Urothelium cell line (cell line): Measurements from ENCODE around the gene PRKRIP1.

Experiments
- DNase-seq: peaks from one replicate; pipeline ENCODE4 v3.0.0; 2011; ENCODE audit warnings: low spot score, mixed read lengths
- FAIRE-seq: peaks from 2 replicates; lab custom pipeline; 2011; peaks lifted over from hg19 to GRCh38; lab: Jason Lieb, UNC

The PRKRIP1 gene

GRCh38 chr7:102429141-102429899, 33.2 kb downstream of the PRKRIP1 start:
- FAIRE-seq (no peak), DNase-seq (no peak)

GRCh38 chr7:102431617-102432298, 35.6 kb downstream of the PRKRIP1 start:
- peak; percentile 66 for DNase-seq
- no peak for FAIRE-seq

GRCh38 chr7:102432442-102433218, 36.5 kb downstream of the PRKRIP1 start:
- peak; percentile 56 for FAIRE-seq
- DNase-seq = no peak

GRCh38 chr7:102433219-102434038, 37.3 kb downstream of the PRKRIP1 start, which contains the start of gene ORAI2:
TSS of gene ORAI2 (plus strand) at chr7:102433575. CDS start at chr7:102438957, 5,382 bp downstream.
- peak; percentile 98 for FAIRE-seq
- peak; percentile 98 for DNase-seq

GRCh38 chr7:102434039-102434486, 37.9 kb downstream of the PRKRIP1 start:
- FAIRE-seq = peak; percentile 9
- DNase-seq = peak; percentile 68

- FAIRE-seq (no peak), DNase-seq (no peak)
These were observed 40.0 kb downstream of the PRKRIP1 start for GRCh38 chr7:102436118-102436517.

- DNase-seq = peak; percentile 96
These were observed 44.0 kb downstream of the PRKRIP1 start for GRCh38 chr7:102439963-102440795.

GRCh38 chr7:102444961-102445673, 49.0 kb downstream of the PRKRIP1 start:
- FAIRE-seq (no peak), DNase-seq (no peak)

More at GRCh38 chr7:102439963-102440795, 44.0 kb downstream of the PRKRIP1 start:
- peak; percentile 66 for FAIRE-seq

- DNase-seq = no peak
- no peak for FAIRE-seq
These were observed 49.5 kb downstream of the PRKRIP1 start for GRCh38 chr7:102445674-102446071.

- DNase-seq = no peak
- no peak for FAIRE-seq
These were observed 50.4 kb downstream of the PRKRIP1 start for GRCh38 chr7:102446387-102447156.

- FAIRE-seq = no peak
- DNase-seq = no peak
These were observed 51.1 kb downstream of the PRKRIP1 start for GRCh38 chr7:102447311-102447710.

GRCh38 chr7:102449136-102449535, 53.0 kb downstream of the PRKRIP1 start:
- DNase-seq = no peak
- no peak for FAIRE-seq

- no peak for FAIRE-seq
These were observed 54.1 kb downstream of the PRKRIP1 start for GRCh38 chr7:102450242-102450641.

GRCh38 chr7:102451371-102452054, 55.4 kb downstream of the PRKRIP1 start:
- FAIRE-seq (no peak), DNase-seq (no peak)

More at GRCh38 chr7:102450242-102450641, 54.1 kb downstream of the PRKRIP1 start:
- no peak for DNase-seq

GRCh38 chr7:102452451-102452850, 56.3 kb downstream of the PRKRIP1 start:
- no peak for DNase-seq
- FAIRE-seq = no peak

- no peak for DNase-seq
- no peak for FAIRE-seq
These were observed 57.2 kb downstream of the PRKRIP1 start for GRCh38 chr7:102453319-102453718.

- DNase-seq (no peak), FAIRE-seq (no peak)
These were observed 58.3 kb downstream of the PRKRIP1 start for GRCh38 chr7:102454468-102454867.
